Activated CD4-positive, alpha-beta T cell treated with anti-CD3 and anti-CD28 coated beads, Interleukin-2, amount 10 ng/mL, durations not matched to agents 7 days and 5 days (primary cell): ENCODE measurements around the gene INKA2. TPM values are rescaled to one million over a fixed set of nuclear protein-coding genes. Genes with fewer than 3 reads are reported as not detected.

Source experiments
- CTCF ChIA-PET: fragments of 350-600 bp; sonication (Branson Sonifier 250); formaldehyde crosslinking; loops from one replicate; lab custom pipeline; 2021; ENCODE audit warnings: antibody characterized with exemption; lab: Charles Lee
- POLR2A ChIA-PET: fragments of 350-600 bp; sonication (Branson Sonifier 250); formaldehyde crosslinking; loops from one replicate; lab custom pipeline; 2021; ENCODE audit warnings: antibody characterized with exemption; lab: Charles Lee
- DNase-seq: peaks from one replicate; pipeline ENCODE4 v3.0.0-alpha.2; 2020
- H3K27ac Mint-ChIP-seq: one replicate; pipeline ENCODE4 v1.8.0; 2021; ENCODE audit warnings: mild to moderate bottlenecking, moderate library complexity, mixed read lengths
- H3K27me3 Mint-ChIP-seq: one replicate; pipeline ENCODE4 v1.8.0; 2021; ENCODE audit warnings: mixed read lengths
- H3K36me3 Mint-ChIP-seq: one replicate; pipeline ENCODE4 v1.8.0; 2021; ENCODE audit warnings: low read depth, mixed read lengths
- H3K4me1 Mint-ChIP-seq: one replicate; pipeline ENCODE4 v1.8.0; 2021; ENCODE audit warnings: mixed read lengths
- H3K4me3 Mint-ChIP-seq: one replicate; pipeline ENCODE4 v1.8.0; 2021; ENCODE audit warnings: mild to moderate bottlenecking, moderate library complexity, mixed read lengths
- H3K9me3 Mint-ChIP-seq: one replicate; pipeline ENCODE4 v1.8.0; 2021; ENCODE audit warnings: mixed read lengths
- total RNA-seq, 2 experiments: library from RNA; stranded (reverse); gene quantifications; one replicate each; pipeline ENCODE4 v1.2.3, GENCODE V29; 2021

Gene INKA2
- total RNA-seq, 2 experiments from 2014 or later = 2.4 to 4.2 TPM

DNA sequence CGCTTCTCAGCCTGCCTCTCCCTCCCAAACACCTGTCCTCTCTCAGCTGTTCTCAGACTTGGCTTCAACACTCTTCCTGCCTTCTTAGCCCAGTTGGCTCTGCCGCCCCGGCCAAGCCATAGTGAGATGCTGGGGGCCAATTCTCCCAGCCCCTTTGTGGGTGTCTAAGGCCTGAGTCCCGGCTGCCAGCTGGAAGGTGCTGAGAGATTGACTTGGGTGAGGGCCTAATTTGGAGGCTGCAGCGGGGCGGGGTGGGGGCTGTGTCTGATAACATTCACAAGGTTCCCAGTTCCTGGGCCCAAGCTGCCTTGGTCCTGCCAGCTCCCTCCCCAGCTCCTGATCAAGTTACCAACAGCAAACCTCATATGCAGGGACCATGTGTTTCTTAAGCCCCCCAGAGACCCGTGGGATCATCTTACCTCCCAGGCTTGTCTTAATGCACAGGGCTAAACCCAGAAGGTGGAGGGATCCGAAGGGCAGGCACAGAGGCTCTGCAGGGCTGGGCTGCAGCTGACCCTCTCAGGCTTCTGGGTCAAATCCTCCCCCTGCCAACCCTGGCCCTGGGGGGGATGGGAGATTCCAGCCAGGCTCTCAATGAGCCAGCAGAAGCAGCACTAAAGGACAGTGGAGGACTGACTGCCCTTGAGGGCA, 9.8 kb downstream of the INKA2 start:
- H3K36me3 Mint-ChIP-seq = no peaks in the 10 kb centered on the region
- no peak overlapping the region for H3K27ac Mint-ChIP-seq
- ChIA-PET POLR2A (no interaction called here), CTCF (interaction anchor here (1.2 kb wide), 1 partner anchor 13 kb away, joined by 3 read pairs; no protein-coding TSS in a partner anchor)
- no peaks in the 10 kb centered on the region for H3K9me3 Mint-ChIP-seq
- no peak overlapping the region for H3K4me3 Mint-ChIP-seq
- no peak for DNase-seq
- peaks cover 5% of the 10 kb centered on the region for H3K4me1 Mint-ChIP-seq
- peaks cover 3% of the 10 kb centered on the region for H3K27me3 Mint-ChIP-seq

DNA sequence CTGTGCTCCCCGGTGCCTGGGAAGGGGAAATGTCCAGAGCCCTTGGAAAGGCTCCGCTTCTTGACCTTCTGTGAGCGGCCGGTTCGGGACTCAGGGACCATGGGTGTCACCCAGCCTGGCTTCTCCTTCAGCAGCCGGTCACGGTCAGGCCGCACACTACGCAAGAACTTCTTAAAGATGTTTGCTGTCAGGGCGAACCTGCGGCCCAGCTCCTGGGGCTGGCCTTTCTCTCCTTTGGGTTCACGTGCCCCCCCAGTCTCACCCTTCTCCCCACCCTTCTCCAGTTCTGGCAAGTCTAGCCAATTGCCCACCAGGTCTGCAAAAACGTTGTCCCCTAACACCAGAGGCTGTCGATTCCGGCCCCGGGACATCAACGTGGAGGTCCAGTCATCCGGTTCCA, 12.1 kb downstream of the INKA2 start:
- Mint-ChIP-seq H3K27ac (no peak overlapping the region), H3K36me3 (no peaks in the 10 kb centered on the region), H3K4me3 (no peak overlapping the region), H3K9me3 (no peaks in the 10 kb centered on the region), H3K27me3 (no peaks in the 10 kb centered on the region), H3K4me1 (peaks cover 6% of the 10 kb centered on the region)
- POLR2A ChIA-PET = no interaction called here
- DNase-seq = no peak
- CTCF ChIA-PET = interaction anchor here (1.1 to 1.2 kb wide), 2 partner anchors 13 to 219 kb away, joined by 3 read pairs; no protein-coding TSS in a partner anchor

DNA sequence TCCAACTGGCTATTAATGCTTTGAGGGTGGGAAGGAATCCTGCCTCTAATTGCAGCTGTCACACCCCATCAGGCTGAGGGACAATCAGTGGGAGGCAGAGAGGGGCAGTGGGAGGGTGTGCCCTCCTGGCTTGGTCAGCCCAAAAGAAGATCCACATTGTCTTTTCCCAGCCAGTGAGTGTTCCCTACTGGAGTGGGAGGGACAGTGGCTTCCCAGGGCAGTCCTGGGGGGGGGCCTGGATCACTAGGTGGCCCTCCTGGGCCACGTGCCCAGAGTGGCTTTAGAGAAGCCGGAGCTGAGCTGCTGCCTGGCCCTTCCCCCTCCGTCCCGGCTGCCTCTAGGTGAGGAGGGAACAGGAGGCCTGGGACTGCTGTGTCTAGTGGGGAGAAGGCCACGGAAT, 14.0 kb downstream of the INKA2 start:
- Mint-ChIP-seq H3K9me3 (no peaks in the 10 kb centered on the region), H3K4me3 (no peak overlapping the region), H3K27me3 (no peaks in the 10 kb centered on the region), H3K36me3 (no peaks in the 10 kb centered on the region), H3K4me1 (peaks cover 6% of the 10 kb centered on the region), H3K27ac (no peak overlapping the region)
- POLR2A ChIA-PET = no interaction called here
- CTCF ChIA-PET = interaction anchor here (0.7 to 2.2 kb wide), 2 partner anchors 13 to 22 kb away, joined by 3 to 8 read pairs; partner anchors contain the start of gene INKA2
- no peak for DNase-seq

DNA sequence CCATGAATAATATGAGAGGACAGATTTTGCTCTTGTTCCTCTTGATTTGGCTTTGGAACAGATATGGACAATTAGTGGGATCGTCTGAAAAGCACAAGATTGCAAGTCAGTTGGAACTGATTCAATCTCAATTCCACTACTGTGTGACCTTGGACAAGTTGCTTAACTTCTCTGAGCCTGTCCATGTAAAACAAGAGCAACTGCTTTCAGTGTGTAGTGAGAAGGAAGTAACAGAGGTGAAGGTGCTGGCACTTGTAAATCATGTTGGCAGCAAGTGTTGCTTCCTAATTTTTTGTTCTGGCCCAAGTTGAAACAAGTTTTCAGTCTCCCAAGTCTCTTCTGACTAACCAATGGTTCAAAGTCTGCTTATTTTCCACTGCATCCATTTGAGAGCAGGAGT, 15.3 kb downstream of the INKA2 start:
- H3K9me3 Mint-ChIP-seq = no peaks in the 10 kb centered on the region
- peaks cover 2% of the 10 kb centered on the region for H3K36me3 Mint-ChIP-seq
- no peak overlapping the region for H3K4me3 Mint-ChIP-seq
- H3K27ac Mint-ChIP-seq = no peak overlapping the region
- DNase-seq = no peak
- CTCF ChIA-PET = no interaction called here
- H3K27me3 Mint-ChIP-seq = no peaks in the 10 kb centered on the region
- POLR2A ChIA-PET = no interaction called here
- peaks cover 8% of the 10 kb centered on the region for H3K4me1 Mint-ChIP-seq

DNA sequence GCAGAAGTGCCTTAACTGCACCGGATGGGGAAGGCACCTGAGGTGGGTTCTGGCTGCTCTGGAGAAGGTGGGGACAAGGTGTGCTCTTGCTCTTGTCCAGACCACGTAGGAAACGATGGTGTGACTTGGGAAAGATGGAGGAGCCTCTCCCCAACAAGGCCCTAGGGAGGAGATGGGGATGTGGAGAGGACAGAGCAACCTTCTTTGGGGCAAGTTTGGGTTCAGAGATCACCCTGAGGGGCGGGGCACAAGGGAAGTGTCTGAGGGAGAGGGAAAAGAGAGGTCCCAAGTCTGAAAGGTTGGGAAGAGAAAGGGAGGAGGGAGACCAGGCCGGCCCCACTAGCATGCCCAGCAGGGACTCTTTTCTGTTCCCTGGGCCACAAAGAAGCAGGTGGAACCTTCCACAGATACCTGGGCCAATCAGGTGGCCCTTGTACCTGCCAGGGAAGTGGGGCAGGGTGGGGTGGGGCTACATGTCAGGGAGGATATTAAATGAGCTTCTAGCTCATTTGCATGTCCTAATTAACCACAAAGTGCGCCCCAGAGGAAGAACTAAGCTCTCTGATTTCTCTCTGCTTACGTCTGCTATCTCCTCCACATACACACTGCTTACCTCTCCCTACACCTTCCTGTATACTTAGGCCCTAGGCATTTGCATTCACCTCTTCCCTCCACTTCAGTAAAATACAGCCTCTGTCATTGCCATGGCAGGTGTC, 15.9 kb downstream of the INKA2 start:
- no peaks in the 10 kb centered on the region for H3K9me3 Mint-ChIP-seq
- ChIA-PET POLR2A (no interaction called here), CTCF (no interaction called here)
- peaks cover 2% of the 10 kb centered on the region for H3K36me3 Mint-ChIP-seq
- no peaks in the 10 kb centered on the region for H3K27me3 Mint-ChIP-seq
- no peak overlapping the region for H3K27ac Mint-ChIP-seq
- no peak for DNase-seq
- peaks cover 8% of the 10 kb centered on the region for H3K4me1 Mint-ChIP-seq
- H3K4me3 Mint-ChIP-seq = no peak overlapping the region

DNA sequence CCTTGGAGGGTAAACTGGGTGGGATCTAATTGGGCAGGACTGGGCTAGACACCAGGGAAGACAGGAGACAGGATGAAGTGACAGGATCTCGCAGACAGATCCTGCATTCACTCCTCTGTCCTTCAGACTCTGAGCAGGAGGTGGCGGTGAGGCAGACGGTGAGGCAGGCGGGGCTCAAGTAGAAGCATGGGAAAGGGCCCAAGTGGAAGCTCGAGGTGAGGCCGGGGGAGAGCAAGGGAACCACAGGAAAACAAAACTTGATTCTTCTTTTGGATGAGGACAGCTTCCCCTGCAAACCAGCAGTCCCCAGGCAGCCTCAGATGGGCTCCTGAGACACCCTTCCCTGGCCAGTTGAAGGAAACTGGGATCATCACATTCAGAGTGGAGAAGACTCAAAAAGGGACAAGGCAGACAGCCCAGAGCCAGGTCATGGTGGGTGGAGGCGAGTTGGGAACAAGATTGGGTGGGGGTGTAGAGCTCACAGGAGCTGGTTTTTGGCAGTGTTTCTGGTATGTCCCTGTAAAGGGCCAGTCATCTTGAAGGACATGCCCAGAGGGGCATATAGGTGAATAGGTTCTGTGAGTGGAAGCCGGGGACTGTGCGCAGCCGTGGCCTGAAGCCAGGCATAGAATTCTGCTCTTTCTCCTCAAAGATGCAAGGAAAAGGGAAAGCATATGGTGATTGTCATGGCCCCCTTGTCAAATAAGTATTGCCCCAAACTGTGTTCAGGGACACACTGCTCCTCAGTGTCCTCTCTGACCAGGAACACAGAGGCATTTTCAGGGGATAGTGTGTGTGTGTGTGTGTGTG, 18.0 kb downstream of the INKA2 start:
- Mint-ChIP-seq H3K27me3 (no peaks in the 10 kb centered on the region), H3K4me3 (no peak overlapping the region), H3K27ac (no peak overlapping the region), H3K9me3 (no peaks in the 10 kb centered on the region), H3K4me1 (peaks cover 8% of the 10 kb centered on the region), H3K36me3 (peaks cover 16% of the 10 kb centered on the region)
- DNase-seq = no peak
- ChIA-PET CTCF (interaction anchor here (1.8 kb wide), 1 partner anchor 16 kb away, joined by 5 read pairs; no protein-coding TSS in a partner anchor), POLR2A (no interaction called here)

DNA sequence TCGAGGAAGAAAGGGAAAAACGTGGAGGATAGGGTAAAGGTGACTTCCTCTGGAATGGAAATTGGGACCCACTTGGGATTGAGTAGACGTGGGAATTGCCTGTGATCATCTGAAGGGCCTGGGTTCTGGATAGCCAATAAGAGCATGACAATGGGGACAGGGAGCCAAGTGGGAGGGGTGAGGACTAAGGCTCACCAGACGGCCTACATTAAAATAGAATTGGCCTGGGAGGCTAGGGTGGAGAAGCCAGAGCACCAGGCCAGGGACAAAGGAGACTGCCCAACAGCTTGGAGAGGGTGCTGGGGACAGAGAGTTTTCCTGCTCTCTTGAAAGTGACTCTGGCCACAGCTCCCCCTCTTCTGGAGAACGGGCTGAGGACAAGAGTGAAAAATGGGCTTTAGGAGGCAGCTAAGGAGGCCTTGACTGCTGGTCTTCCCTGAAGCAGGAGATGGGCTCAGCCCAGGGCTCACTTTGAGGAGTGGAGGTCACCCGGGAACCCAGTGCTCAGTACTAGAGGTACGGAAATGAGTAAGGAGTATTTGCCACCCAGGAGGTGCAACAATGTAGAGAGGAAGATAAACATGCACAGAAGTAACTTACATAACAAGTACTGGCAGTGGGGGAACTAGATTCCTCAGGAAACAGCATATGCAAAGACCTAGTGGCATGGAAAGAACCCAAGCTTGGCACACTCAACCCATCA, 18.8 kb downstream of the INKA2 start:
- H3K36me3 Mint-ChIP-seq = peaks cover 17% of the 10 kb centered on the region

DNA sequence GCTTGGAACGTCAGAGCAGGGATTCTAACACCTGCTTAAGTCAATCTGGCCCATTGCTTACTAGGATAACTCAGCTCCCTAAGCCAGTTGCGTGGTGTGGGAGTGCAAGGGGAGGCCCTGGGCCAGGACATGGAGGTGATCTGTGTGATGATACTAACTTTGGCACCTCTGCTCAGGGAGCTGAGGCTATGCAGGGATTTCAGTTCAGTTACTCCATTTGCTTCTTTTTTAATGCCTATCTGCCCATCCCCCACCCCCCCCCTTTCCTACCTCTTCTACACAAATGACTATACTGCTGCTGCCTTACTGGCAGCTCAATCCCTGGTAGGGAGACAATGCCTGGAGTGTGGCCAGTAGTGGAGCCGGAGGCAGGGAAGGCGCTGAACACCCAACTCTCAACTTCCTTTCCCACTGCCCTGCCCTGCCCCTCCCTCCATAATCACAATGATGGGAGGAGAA, 19.5 kb downstream of the INKA2 start:
- Mint-ChIP-seq H3K9me3 (no peaks in the 10 kb centered on the region), H3K27ac (no peak overlapping the region), H3K27me3 (no peaks in the 10 kb centered on the region), H3K4me1 (peaks cover 11% of the 10 kb centered on the region), H3K36me3 (peaks cover 17% of the 10 kb centered on the region), H3K4me3 (no peak overlapping the region)
- ChIA-PET POLR2A (no interaction called here), CTCF (no interaction called here)
- DNase-seq = no peak

More for the DNA sequence above, 18.8 kb downstream of the INKA2 start:
- H3K27me3 Mint-ChIP-seq = no peaks in the 10 kb centered on the region
- ChIA-PET CTCF (interaction anchor here (1.8 kb wide), 1 partner anchor 17 kb away, joined by 5 read pairs; no protein-coding TSS in a partner anchor), POLR2A (no interaction called here)
- no peak for DNase-seq
- no peaks in the 10 kb centered on the region for H3K9me3 Mint-ChIP-seq
- H3K4me3 Mint-ChIP-seq = no peak overlapping the region
- peaks cover 8% of the 10 kb centered on the region for H3K4me1 Mint-ChIP-seq
- H3K27ac Mint-ChIP-seq = peak overlapping the region; percentile 42

DNA sequence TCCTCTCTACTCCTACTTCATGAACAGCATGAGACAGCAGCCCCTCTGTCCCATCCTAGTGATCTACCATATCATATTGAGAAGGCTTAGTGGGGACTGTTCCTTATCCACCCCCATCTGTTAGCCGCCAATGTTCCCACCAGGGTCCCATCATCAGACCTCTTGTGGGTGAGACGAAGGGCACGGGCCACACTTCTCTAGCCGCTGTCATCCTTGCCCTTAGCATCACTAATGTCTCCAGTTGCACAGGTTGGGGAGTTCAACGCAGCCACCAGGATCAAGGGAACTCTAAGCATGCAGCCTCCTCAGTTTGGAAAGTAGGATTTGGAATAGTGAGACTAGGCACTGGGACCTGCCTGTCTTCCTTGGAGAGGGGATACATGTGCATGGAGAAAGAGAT, 20.1 kb downstream of the INKA2 start:
- H3K27ac Mint-ChIP-seq = peak overlapping the region; percentile 72
- peaks cover 16% of the 10 kb centered on the region for H3K4me1 Mint-ChIP-seq

DNA sequence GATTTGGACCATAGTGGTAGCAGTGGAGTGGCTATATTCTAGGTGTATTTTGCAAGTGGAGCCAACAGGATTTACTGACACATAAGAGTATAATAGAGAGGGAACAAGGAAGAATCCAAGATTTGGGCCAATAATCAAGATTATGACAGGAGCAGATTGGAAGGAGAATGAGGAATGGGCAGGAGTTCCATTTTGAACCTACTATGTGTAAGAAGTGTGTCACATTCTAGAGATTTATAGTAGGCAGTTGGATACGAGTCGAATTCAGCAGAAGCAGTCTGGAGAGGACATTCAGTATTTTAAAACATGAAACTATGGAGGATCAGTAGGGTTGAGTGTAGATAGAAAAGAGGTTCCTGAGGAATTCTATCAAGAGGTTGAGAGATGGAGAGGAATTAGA, 21.7 kb downstream of the INKA2 start:
- Mint-ChIP-seq H3K27me3 (no peaks in the 10 kb centered on the region), H3K4me1 (peaks cover 10% of the 10 kb centered on the region), H3K4me3 (no peak overlapping the region), H3K36me3 (peaks cover 19% of the 10 kb centered on the region), H3K27ac (no peak overlapping the region), H3K9me3 (no peaks in the 10 kb centered on the region)
- DNase-seq = no peak
- ChIA-PET POLR2A (no interaction called here), CTCF (interaction anchor here (0.6 to 1.6 kb wide), 4 partner anchors 13 to 203 kb away, joined by 3 to 4 read pairs (median 3); no protein-coding TSS in a partner anchor)

More for the DNA sequence above, 20.1 kb downstream of the INKA2 start:
- Mint-ChIP-seq H3K9me3 (no peaks in the 10 kb centered on the region), H3K27me3 (no peaks in the 10 kb centered on the region), H3K4me3 (no peak overlapping the region), H3K36me3 (peaks cover 17% of the 10 kb centered on the region)
- POLR2A ChIA-PET = no interaction called here
- CTCF ChIA-PET = interaction anchor here (0.6 kb wide), 1 partner anchor 690 kb away, joined by 5 read pairs; no protein-coding TSS in a partner anchor
- DNase-seq = no peak

DNA sequence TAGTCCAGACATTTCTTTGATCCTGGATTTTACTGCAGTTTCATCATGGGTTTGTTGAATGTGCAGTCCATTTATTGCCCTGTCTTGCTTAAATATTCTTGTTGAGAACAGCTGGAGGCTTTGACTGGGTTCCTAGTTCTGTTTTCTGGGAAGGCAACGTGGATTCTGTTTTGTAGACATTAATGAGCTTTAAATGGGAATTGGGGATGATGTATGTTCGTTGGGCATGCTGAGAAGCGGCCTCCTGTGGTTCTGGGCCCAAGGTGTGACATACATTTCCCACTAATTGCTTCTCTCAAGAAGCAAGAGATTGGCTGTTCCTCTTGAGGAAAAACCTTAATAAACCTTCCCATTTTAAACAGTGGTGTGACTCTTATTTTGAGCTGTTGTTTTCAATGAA, 22.9 kb downstream of the INKA2 start:
- Mint-ChIP-seq H3K4me1 (peaks cover 10% of the 10 kb centered on the region), H3K4me3 (no peak overlapping the region), H3K36me3 (peaks cover 20% of the 10 kb centered on the region), H3K27me3 (no peaks in the 10 kb centered on the region), H3K9me3 (no peaks in the 10 kb centered on the region), H3K27ac (no peak overlapping the region)
- ChIA-PET CTCF (interaction anchor here (1.0 to 3.3 kb wide), 7 partner anchors 12 to 208 kb away, joined by 3 to 14 read pairs (median 9); no protein-coding TSS in a partner anchor), POLR2A (no interaction called here)
- no peak for DNase-seq

DNA sequence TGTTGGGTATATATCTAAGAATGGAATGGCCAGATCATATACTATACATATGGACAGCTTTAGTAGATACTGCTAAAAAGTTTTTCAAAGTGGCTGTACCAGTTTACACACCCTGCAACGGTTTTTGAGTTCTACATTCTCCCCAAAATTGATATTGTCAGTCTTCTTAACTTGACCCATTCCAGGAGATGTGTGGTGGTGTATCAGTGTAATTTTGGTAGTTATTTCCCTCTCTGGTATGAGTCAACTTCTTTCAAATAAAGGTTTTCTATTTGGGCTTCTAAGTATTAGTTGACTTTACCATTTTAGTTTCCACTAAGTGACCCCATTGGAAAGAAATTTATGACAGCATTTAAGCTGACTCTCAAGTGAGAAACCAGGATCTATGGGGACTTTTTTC, 29.2 kb downstream of the INKA2 start:
- Mint-ChIP-seq H3K27me3 (no peaks in the 10 kb centered on the region), H3K4me1 (peaks cover 23% of the 10 kb centered on the region), H3K9me3 (no peaks in the 10 kb centered on the region), H3K4me3 (no peak overlapping the region), H3K36me3 (peaks cover 39% of the 10 kb centered on the region), H3K27ac (no peak overlapping the region)
- no peak for DNase-seq
- POLR2A ChIA-PET = no interaction called here
- CTCF ChIA-PET = interaction anchor here (0.9 kb wide), 1 partner anchor 18 kb away, joined by 3 read pairs; no protein-coding TSS in a partner anchor
